Measurements from ENCODE around the gene GRB10.

The GRB10 gene

GRCh38 chr7:50646069-50646468 is 136.6 kb downstream of the GRB10 start:
- no peak overlapping the region for H4K91ac ChIP-seq (ENCODE audit: low read length)
- no peak overlapping the region for H2BK12ac ChIP-seq (ENCODE audit: low read length in 2 of 2)
- no peak overlapping the region for H2AFZ ChIP-seq (ENCODE audit: low read depth, low read length)
- WGBS, result 85% methylated on average over 7 of the region's 9 CpGs
- H3K27ac ChIP-seq (ENCODE audit: low read length, poor library complexity, severe bottlenecking), result no peak overlapping the region
- H3K36me3 ChIP-seq (ENCODE audit: control insufficient read depth in 1 of 2, insufficient read depth in 2 of 2, low read depth in 1 of 2, low read length in 2 of 2), result peaks cover 32 to 36% of the 10 kb centered on the region in 2 experiments
- H3K18ac ChIP-seq (ENCODE audit: low read depth in 1 of 2, low read length in 2 of 2), result no peak overlapping the region
- no peak overlapping the region for H2BK15ac ChIP-seq (ENCODE audit: low read depth, poor library complexity, severe bottlenecking)
- DNase-seq, result no peak
- H3K4ac ChIP-seq (ENCODE audit: low read depth in 1 of 2, low read length in 2 of 2), result no peak overlapping the region
- H3K9me3 ChIP-seq (ENCODE audit: control insufficient read depth, low read length), result no peaks in the 10 kb centered on the region
- no peaks in the 10 kb centered on the region for H3K27me3 ChIP-seq (ENCODE audit: control insufficient read depth in 1 of 2, insufficient read depth in 1 of 2, low read length in 2 of 2)
- no peak overlapping the region for H4K8ac ChIP-seq (ENCODE audit: low read length)
- no peak overlapping the region for H2BK5ac ChIP-seq (ENCODE audit: low read depth, low read length, poor library complexity, severe bottlenecking)
- peaks cover 57% of the 10 kb centered on the region for H3K79me1 ChIP-seq (replicated peaks; ENCODE audit: low read length, poor library complexity, severe bottlenecking)
- no peak overlapping the region for H2BK120ac ChIP-seq (ENCODE audit: low read depth, low read length)
- no peak overlapping the region for H3K4me3 ChIP-seq (ENCODE audit: insufficient read depth in 1 of 2, low read depth in 1 of 2, low read length in 2 of 2)
- no peak overlapping the region for H3K4me2 ChIP-seq (ENCODE audit: low read length, poor library complexity, severe bottlenecking)
- no peak overlapping the region for H3K23ac ChIP-seq (ENCODE audit: low read length in 2 of 2)
- no peak overlapping the region for H3K14ac ChIP-seq (ENCODE audit: low read length in 2 of 2)
- no peak overlapping the region for H2AK5ac ChIP-seq (ENCODE audit: low read length, severe bottlenecking)
- no peak overlapping the region for H3K9ac ChIP-seq (ENCODE audit: low read length)
- peaks cover 5% of the 10 kb centered on the region for H3K4me1 ChIP-seq (ENCODE audit: control insufficient read depth, insufficient read depth, low read depth, low read length)

- no peak overlapping the region for H4K91ac ChIP-seq (ENCODE audit: low read length)
Observed at GRCh38 chr7:50645186-50645585, 137.5 kb downstream of the GRB10 start.

GRCh38 chr7:50644586-50644985 is 138.1 kb downstream of the GRB10 start:
- Histone ChIP-seq H3K18ac (ENCODE audit: low read depth in 1 of 2, low read length in 2 of 2) (no peak overlapping the region), H2AFZ (ENCODE audit: low read depth, low read length) (no peak overlapping the region), H3K4me1 (ENCODE audit: control insufficient read depth, insufficient read depth, low read depth, low read length) (peaks cover 5% of the 10 kb centered on the region), H3K27ac (ENCODE audit: low read length, poor library complexity, severe bottlenecking) (no peak overlapping the region), H3K9ac (ENCODE audit: low read length) (no peak overlapping the region), H3K4me3 (ENCODE audit: insufficient read depth in 1 of 2, low read depth in 1 of 2, low read length in 2 of 2) (no peak overlapping the region), H3K9me3 (ENCODE audit: control insufficient read depth, low read length) (no peaks in the 10 kb centered on the region), H3K4ac (ENCODE audit: low read depth in 1 of 2, low read length in 2 of 2) (no peak overlapping the region), H2BK120ac (ENCODE audit: low read depth, low read length) (no peak overlapping the region), H3K23ac (ENCODE audit: low read length in 2 of 2) (no peak overlapping the region), H3K27me3 (ENCODE audit: control insufficient read depth in 1 of 2, insufficient read depth in 1 of 2, low read length in 2 of 2) (no peaks in the 10 kb centered on the region), H2BK12ac (ENCODE audit: low read length in 2 of 2) (no peak overlapping the region), H3K79me1 (replicated peaks; ENCODE audit: low read length, poor library complexity, severe bottlenecking) (peaks cover 54% of the 10 kb centered on the region), H2AK5ac (ENCODE audit: low read length, severe bottlenecking) (no peak overlapping the region), H3K36me3 (ENCODE audit: control insufficient read depth in 1 of 2, insufficient read depth in 2 of 2, low read depth in 1 of 2, low read length in 2 of 2) (peaks cover 23 to 31% of the 10 kb centered on the region in 2 experiments), H4K8ac (ENCODE audit: low read length) (no peak overlapping the region), H4K91ac (ENCODE audit: low read length) (peak overlapping the region; percentile 35), H2BK15ac (ENCODE audit: low read depth, poor library complexity, severe bottlenecking) (no peak overlapping the region), H3K14ac (ENCODE audit: low read length in 2 of 2) (peak overlapping the region in 1 of 2 experiments; percentile 57), H2BK5ac (ENCODE audit: low read depth, low read length, poor library complexity, severe bottlenecking) (no peak overlapping the region), H3K4me2 (ENCODE audit: low read length, poor library complexity, severe bottlenecking) (no peak overlapping the region)
- no peak for DNase-seq
- WGBS, result 98% methylated on average over 5 of the region's 5 CpGs

More at GRCh38 chr7:50645186-50645585, 137.5 kb downstream of the GRB10 start:
- H3K4me2 ChIP-seq (ENCODE audit: low read length, poor library complexity, severe bottlenecking), result no peak overlapping the region
- no peak overlapping the region for H3K27ac ChIP-seq (ENCODE audit: low read length, poor library complexity, severe bottlenecking)
- no peak overlapping the region for H3K18ac ChIP-seq (ENCODE audit: low read depth in 1 of 2, low read length in 2 of 2)
- H3K4ac ChIP-seq (ENCODE audit: low read depth in 1 of 2, low read length in 2 of 2), result no peak overlapping the region
- no peak for DNase-seq
- H3K14ac ChIP-seq (ENCODE audit: low read length in 2 of 2), result no peak overlapping the region
- H4K8ac ChIP-seq (ENCODE audit: low read length), result no peak overlapping the region
- no peak overlapping the region for H2BK5ac ChIP-seq (ENCODE audit: low read depth, low read length, poor library complexity, severe bottlenecking)
- no peaks in the 10 kb centered on the region for H3K9me3 ChIP-seq (ENCODE audit: control insufficient read depth, low read length)
- H3K36me3 ChIP-seq (ENCODE audit: control insufficient read depth in 1 of 2, insufficient read depth in 2 of 2, low read depth in 1 of 2, low read length in 2 of 2), result peaks cover 28 to 33% of the 10 kb centered on the region in 2 experiments
- H2AFZ ChIP-seq (ENCODE audit: low read depth, low read length), result no peak overlapping the region
- no peak overlapping the region for H3K23ac ChIP-seq (ENCODE audit: low read length in 2 of 2)
- no peaks in the 10 kb centered on the region for H3K27me3 ChIP-seq (ENCODE audit: control insufficient read depth in 1 of 2, insufficient read depth in 1 of 2, low read length in 2 of 2)
- H3K79me1 ChIP-seq (replicated peaks; ENCODE audit: low read length, poor library complexity, severe bottlenecking), result peaks cover 56% of the 10 kb centered on the region
- H2BK15ac ChIP-seq (ENCODE audit: low read depth, poor library complexity, severe bottlenecking), result no peak overlapping the region
- no peak overlapping the region for H2BK12ac ChIP-seq (ENCODE audit: low read length in 2 of 2)
- H3K9ac ChIP-seq (ENCODE audit: low read length), result no peak overlapping the region
- H3K4me3 ChIP-seq (ENCODE audit: insufficient read depth in 1 of 2, low read depth in 1 of 2, low read length in 2 of 2), result no peak overlapping the region
- H3K4me1 ChIP-seq (ENCODE audit: control insufficient read depth, insufficient read depth, low read depth, low read length), result peaks cover 5% of the 10 kb centered on the region
- no peak overlapping the region for H2AK5ac ChIP-seq (ENCODE audit: low read length, severe bottlenecking)
- H2BK120ac ChIP-seq (ENCODE audit: low read depth, low read length), result no peak overlapping the region

- Histone ChIP-seq H4K91ac (ENCODE audit: low read length) (no peak overlapping the region), H3K4me1 (ENCODE audit: control insufficient read depth, insufficient read depth, low read depth, low read length) (peaks cover 5% of the 10 kb centered on the region), H3K4ac (ENCODE audit: low read depth in 1 of 2, low read length in 2 of 2) (no peak overlapping the region), H2AK5ac (ENCODE audit: low read length, severe bottlenecking) (no peak overlapping the region), H2BK15ac (ENCODE audit: low read depth, poor library complexity, severe bottlenecking) (no peak overlapping the region), H3K4me3 (ENCODE audit: insufficient read depth in 1 of 2, low read depth in 1 of 2, low read length in 2 of 2) (no peak overlapping the region), H3K79me1 (replicated peaks; ENCODE audit: low read length, poor library complexity, severe bottlenecking) (peaks cover 52% of the 10 kb centered on the region), H3K18ac (ENCODE audit: low read depth in 1 of 2, low read length in 2 of 2) (no peak overlapping the region), H3K36me3 (ENCODE audit: control insufficient read depth in 1 of 2, insufficient read depth in 2 of 2, low read depth in 1 of 2, low read length in 2 of 2) (peaks cover 20 to 26% of the 10 kb centered on the region in 2 experiments), H2AFZ (ENCODE audit: low read depth, low read length) (no peak overlapping the region), H2BK12ac (ENCODE audit: low read length in 2 of 2) (no peak overlapping the region), H3K9me3 (ENCODE audit: control insufficient read depth, low read length) (no peaks in the 10 kb centered on the region), H3K27me3 (ENCODE audit: control insufficient read depth in 1 of 2, insufficient read depth in 1 of 2, low read length in 2 of 2) (no peaks in the 10 kb centered on the region), H3K9ac (ENCODE audit: low read length) (no peak overlapping the region), H3K14ac (ENCODE audit: low read length in 2 of 2) (no peak overlapping the region), H4K8ac (ENCODE audit: low read length) (no peak overlapping the region), H3K4me2 (ENCODE audit: low read length, poor library complexity, severe bottlenecking) (no peak overlapping the region), H3K23ac (ENCODE audit: low read length in 2 of 2) (no peak overlapping the region), H2BK120ac (ENCODE audit: low read depth, low read length) (no peak overlapping the region), H3K27ac (ENCODE audit: low read length, poor library complexity, severe bottlenecking) (no peak overlapping the region), H2BK5ac (ENCODE audit: low read depth, low read length, poor library complexity, severe bottlenecking) (no peak overlapping the region)
- no peak for DNase-seq
- 88% methylated on average over 6 of the region's 6 CpGs for WGBS
Observed at GRCh38 chr7:50644114-50644513, 138.6 kb downstream of the GRB10 start.

Data from mesenchymal stem cell (in vitro differentiated cells and primary cell).